GM04504 (cell line): ENCODE results near the gene CDKAL1.

Experiments used
- DNase-seq: peaks from one replicate; pipeline ENCODE4 v3.0.0-alpha.2; 2012; ENCODE audit warnings: low read depth

The CDKAL1 gene

DNA sequence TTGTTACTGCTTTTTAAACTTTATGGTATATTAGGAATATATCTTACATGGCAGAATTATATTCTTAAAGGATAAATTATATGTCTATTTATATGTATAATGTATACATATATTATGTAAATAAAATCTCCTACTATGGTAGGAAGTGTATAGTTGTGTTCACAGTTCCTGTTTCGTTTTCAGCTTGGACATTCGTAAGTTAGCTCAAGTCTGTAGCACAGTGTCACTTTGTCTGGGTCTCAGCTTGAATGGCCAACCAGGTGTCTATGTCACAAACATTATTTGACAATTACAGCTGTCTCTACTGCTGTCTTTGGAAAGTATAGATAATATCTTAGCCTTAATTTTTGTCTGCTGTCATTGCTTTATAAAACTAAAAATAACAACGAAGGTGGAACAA is 303.9 kb downstream of the CDKAL1 start:
- no peak for DNase-seq

GRCh38 chr6:20839630-20840029 is 305.4 kb downstream of the CDKAL1 start:
- no peak for DNase-seq

- DNase-seq, result peak; percentile 14
These were observed 306.4 kb downstream of the CDKAL1 start for GRCh38 chr6:20840675-20841074.

DNA sequence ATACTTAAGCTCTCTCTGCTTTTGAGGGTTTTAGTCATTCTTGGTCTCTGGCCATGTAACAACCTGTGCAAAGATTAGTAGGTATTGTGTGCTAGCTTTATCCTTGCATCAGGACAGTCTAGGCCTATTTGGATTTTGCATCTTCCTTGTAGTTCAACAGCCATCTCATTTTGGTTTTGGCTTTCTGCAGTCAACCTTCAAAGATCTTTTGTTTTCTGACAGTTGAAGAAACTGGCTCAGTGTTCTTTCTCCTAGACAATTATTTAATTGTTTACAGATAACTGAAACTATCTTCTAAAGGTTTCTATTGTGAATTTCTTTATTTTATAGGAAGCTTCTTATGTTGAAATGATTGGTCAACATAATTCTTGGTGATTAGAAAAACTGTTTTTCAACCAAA is 307.5 kb downstream of the CDKAL1 start:
- no peak for DNase-seq

GRCh38 chr6:20845592-20845991 is 311.3 kb downstream of the CDKAL1 start:
- DNase-seq, result no peak

- no peak for DNase-seq
These were observed 312.4 kb downstream of the CDKAL1 start for GRCh38 chr6:20846602-20847028.

DNA sequence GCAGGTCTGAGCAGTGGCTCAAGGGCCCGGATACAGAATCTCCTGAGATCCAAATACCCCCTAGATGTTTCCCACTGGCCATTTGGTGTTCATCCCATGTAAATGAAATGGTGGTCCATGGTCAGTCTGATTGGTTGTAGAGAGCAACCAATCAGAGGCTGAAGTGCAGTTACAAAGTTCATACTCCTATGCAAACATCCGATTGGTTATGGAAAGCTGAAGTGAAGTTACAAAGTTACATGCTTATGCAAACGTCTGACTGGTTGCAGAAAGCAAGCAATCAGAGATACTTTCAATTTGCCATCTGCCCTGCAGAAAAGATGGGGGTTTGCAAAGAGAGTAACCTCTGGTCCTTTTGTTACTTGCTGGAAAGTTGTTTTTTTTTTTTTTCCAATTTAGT is 313.6 kb downstream of the CDKAL1 start:
- no peak for DNase-seq

GRCh38 chr6:20850686-20851416 is 316.6 kb downstream of the CDKAL1 start:
- DNase-seq, result no peak

DNA sequence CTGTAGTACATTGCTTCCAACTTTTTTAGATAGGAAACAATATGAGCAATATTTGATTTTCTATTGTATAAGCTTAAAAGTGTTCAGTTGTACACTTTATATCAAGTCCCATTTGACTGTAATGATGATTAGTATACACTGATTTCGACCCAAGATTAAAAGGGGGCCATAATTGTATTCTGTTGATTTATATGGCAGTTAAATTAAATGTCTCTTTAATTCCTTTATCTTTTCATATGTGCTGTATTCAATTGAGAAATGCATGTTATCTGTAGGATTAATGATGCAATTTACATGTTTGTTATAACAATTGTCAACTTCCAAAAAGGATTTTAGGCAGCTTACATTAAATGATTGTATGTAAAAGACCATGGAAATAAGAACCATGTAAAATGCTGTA is 317.5 kb downstream of the CDKAL1 start:
- DNase-seq, result no peak

DNA sequence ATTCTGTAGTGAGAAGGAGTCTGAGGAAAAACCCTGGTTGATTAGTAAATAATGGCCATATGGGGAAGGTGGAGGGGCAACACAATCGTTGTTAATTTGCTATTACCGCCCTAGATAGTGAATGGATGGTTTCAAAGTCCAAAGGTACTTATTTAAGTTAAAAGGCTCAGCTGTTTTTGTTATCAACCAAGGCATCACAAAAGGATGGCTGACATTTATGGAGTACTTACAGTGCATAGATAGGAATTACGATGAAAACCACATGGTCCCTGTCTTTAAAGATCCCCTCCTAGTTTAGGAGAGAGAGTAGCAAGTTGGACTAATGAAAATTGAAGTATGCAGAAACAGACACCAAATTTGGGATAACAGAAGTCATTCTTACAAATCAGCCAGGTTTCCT is 319.6 kb downstream of the CDKAL1 start:
- DNase-seq, result no peak

DNA sequence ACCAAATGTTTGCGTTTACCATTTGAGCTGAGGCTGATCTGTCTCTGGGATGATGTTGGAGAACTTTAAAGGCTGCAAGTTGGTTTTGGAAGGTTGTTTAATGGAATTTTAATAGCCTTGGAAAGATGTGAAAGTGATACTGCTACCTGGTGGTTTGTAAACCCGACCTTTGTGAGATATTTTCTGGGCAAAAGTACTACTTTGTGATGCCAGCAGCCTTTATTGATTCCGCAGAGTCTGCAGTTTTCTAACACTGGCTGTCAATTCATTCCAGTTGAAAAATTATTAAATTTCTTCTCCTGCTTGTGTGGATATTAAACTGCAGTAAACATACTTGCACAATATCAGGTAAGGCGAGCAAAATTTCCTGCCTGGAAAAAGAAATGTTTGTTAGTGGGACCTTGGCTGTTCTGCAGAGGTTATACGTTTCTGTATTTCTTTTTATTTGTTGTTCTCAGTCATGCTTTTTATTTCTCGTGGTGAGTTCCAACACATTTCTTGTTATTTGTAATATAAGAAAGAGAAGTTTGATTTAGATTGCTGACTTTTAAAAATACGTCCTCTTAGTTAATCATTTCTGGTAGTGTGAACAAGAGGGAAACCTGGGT is 322.5 kb downstream of the CDKAL1 start:
- DNase-seq, result no peak

DNA sequence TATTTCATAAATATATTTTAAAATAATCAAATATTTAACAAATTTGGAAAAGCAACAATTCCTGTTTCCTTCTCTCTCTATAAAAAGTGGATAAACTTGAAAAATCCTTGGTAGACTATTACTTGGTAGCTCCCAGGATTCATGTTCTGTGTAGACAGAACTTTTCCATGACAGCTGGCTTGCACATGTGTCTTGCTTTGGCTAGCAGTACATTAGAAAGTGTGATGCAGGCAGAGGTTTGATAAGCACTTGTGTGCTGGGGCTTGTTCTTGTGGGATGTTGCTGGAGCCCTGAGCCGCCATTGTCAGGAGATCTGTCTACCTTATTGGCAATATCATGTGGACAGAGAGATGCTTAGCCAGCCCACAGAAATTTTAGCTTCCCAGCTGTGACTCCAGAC is 327.2 kb downstream of the CDKAL1 start:
- no peak for DNase-seq

DNA sequence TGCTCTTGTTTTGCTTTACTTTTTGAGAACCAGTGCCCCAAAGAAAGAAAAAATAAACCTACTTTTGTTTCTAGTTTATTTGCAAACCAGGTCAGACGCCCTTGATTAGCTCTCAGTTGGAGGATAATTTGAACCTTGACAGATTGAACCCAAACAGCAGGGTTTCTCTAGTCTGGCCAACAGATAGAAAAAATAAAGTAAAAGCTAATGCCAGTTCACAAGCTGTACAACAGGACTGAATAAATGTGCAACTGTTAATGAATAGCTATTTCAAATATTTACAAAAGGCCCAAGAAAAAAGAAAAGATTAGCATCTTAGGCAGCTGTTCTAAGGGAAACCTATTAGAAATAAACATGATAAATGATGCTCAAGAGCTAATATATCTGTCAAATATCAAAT is 331.8 kb downstream of the CDKAL1 start:
- no peak for DNase-seq

DNA sequence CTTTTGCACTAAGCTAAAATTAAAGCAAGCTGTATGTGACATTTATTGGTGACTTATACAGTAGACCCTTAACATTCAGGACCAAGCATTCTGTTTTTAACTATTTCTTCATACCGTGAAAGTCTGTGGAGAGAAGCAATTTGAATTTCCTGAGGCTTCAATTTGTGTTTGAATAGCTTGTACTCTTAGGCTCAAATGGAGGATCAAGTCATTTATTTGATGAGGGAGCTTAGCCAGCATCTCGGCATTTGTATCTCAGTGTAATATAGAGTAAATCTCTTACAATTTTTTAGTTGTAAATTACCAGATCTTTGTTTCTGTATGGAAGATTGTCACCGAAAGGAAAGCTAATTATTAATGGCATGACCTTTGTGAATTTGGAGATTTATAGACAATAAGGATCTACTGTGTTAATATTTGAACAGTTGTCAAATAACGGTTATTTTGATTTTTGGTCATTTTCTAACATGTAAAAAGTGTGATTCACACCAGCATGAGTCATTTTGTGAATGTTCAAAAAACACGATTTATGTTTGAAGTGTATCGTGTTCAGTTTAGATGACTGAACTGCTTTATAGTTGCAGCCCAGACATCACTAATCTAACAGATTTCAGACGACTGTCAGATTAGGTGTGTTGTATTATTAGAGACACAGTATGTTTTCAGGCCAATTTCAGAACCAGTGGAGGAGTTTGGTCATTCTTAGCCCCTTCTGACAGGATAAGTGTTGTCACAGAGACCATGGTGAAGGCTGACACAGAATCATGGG is 332.9 kb downstream of the CDKAL1 start:
- DNase-seq, result no peak

GRCh38 chr6:20868397-20869096 is 334.3 kb downstream of the CDKAL1 start:
- DNase-seq, result no peak

- DNase-seq, result no peak
These were observed 335.8 kb downstream of the CDKAL1 start for GRCh38 chr6:20870021-20870420.

DNA sequence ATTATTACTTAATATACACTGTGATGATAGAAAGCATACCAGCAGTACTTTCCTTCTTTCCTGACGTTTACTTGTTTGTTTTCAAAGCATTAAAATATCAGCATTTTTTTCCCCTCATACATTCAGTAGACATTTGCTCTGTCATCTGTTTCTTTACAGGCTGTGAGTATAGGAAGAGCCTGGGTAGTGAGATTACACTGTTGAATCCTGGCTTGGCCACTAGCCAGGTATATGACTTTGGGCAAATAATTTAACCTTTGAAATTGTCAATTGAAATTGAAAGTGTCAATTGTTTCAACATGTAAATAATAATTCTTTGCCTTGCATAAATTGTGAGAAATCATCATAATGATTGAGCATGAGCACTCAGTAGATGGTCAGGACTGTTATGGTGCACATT is 336.2 kb downstream of the CDKAL1 start:
- no peak for DNase-seq

DNA sequence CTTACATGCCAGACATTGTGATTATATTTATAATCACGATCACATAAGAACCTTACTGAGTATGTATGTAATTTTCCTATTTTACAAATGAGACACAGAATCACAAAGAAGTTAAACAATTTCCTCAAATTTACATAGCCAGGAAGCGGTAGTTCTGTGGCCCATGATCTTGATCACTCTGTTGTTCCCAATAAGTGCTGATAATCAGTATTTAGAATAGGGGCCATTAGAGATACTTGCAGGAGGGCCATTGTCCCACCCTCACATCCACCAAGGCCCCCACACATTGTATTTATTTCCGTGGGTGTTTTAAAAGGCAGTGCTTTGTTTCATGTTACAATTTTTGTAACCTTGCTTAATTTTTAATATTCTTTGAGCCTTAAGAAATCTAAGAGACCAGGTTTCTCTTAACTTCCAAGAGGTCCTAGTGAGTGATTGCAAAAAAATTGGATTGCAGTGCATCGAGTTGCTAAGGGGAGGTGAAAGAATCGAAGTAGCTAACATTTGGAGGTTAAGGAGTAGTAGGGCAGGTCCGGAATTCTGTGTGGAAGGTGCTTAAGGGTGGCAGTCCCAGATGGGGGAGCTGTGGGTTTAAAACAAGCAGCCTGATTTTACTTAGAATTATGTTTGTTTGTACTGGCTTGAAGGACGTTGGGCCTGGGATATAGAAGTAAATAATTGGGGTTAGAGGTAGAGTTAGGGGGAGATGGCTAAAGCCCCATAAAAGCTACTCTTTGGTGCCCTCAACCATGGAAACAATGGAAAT is 339.4 kb downstream of the CDKAL1 start:
- no peak for DNase-seq

- DNase-seq, result no peak
These were observed 341.2 kb downstream of the CDKAL1 start for GRCh38 chr6:20875369-20875963.

DNA sequence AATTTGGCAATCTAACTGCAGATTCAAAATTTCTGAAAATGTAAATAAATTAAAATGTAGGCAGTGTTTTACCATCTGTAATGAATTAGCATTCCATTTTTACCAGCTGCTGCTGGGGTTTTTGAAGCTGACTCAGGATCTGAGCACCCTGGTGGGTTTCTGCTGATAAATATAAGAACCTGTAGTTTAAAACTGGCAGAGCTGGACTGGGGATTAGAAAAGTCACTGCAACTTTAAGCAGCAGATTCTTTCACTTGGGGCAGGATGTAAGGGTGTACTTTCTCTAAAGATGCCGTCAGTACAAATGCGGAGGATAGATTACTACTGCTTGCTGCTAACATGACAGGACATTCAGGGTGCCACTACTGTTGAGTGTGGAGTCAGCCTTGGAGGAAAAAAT is 341.8 kb downstream of the CDKAL1 start:
- DNase-seq, result peak; percentile 40

DNA sequence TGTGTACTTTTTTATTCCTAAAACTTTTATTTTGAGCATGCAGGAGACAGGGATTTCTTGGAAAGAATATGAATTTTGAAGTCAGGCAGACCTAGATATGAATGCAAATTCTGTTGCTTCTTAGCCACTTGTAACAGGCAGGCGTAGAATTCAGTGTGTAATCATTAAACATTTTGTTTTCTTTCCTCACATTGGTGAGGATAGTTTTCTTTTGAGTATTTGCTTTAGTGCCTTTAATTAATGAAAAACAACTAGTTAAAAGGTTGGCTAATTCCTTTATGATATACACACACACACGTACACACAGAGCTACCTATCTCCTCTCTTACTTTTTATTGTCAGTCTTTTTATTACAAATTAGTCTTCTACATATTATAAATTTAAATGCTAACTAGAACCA is 342.3 kb downstream of the CDKAL1 start:
- DNase-seq, result no peak
